GM12878 (cell line): Measurements from ENCODE around the gene NDUFC2. TPM values are rescaled to one million over a fixed set of nuclear protein-coding genes. Genes with fewer than 3 reads are reported as not detected.

Experiments
- ATAC-seq: fragments of 200-7000 bp; cut with Tn5 transposase; 3 replicates; pipeline ENCODE4 v1.9.1; 2020; ENCODE audit warnings: mild to moderate bottlenecking, moderate library complexity
- BruUV-seq: library from RNA; stranded (reverse); fragments of 400-500 nt; replicated peaks from 2 replicates; lab custom pipeline; 2021; lab: Mats Ljungman, UMichigan
- CTCF ChIA-PET: fragments of 300-600 bp; sonication (Branson Sonifier 250); formaldehyde crosslinking; extraction: SDS; loops from one replicate; lab custom pipeline; 2021; ENCODE audit warnings: inconsistent platforms; lab: Yijun Ruan, JAX
- POLR2A ChIA-PET: fragments of 350-600 bp; formaldehyde crosslinking; extraction: SDS; loops from one replicate; lab custom pipeline; 2021; ENCODE audit warnings: inconsistent platforms; lab: Charles Lee
- RAD21 ChIA-PET: fragments of 300-600 bp; sonication (Branson Sonifier 250); formaldehyde crosslinking; loops from one replicate; lab custom pipeline; 2023; ENCODE audit warnings: antibody characterized with exemption; ENCODE audit not compliant: unreplicated experiment; lab: Charles Lee
- SMC1A ChIA-PET: fragments of 300-600 bp; sonication (Branson Sonifier 250); formaldehyde crosslinking; loops from one replicate; lab custom pipeline; 2023; ENCODE audit not compliant: unreplicated experiment, uncharacterized antibody; lab: Charles Lee
- DNase-seq: peaks from one replicate; pipeline ENCODE4 v3.0.0-alpha.2; 2011; ENCODE audit warnings: low read depth, low spot score
- FAIRE-seq: peaks from 3 replicates; lab custom pipeline; 2011; peaks lifted over from hg19 to GRCh38; lab: Jason Lieb, UNC
- H2AFZ ChIP-seq: 2 replicates; pipeline ENCODE4 v1.6.0; 2011; ENCODE audit warnings: low read depth, low read length, control low read depth; ENCODE audit not compliant: control insufficient read depth
- H3K27ac ChIP-seq: 2 replicates; pipeline ENCODE4 v1.5.1; 2011; ENCODE audit warnings: control low read depth; ENCODE audit not compliant: control insufficient read depth, insufficient read depth
- H3K27me3 ChIP-seq, 2 experiments: replicated peaks in 1 of 2; 2 replicates each; pipeline versions ENCODE4 v1.6.0 to v1.6.1; 2011; ENCODE audit warnings: low read length in 1 of 2; ENCODE audit not compliant: control insufficient read depth in 2 of 2, insufficient read depth in 2 of 2
- H3K36me3 ChIP-seq, 2 experiments: 2 replicates each; pipeline ENCODE4 v1.5.1; 2011; ENCODE audit warnings: low read length in 1 of 2; ENCODE audit not compliant: control insufficient read depth in 2 of 2, insufficient read depth in 2 of 2
- H3K4me1 ChIP-seq: 2 replicates; pipeline ENCODE4 v1.6.1; 2011; ENCODE audit warnings: mild to moderate bottlenecking, low read length, moderate library complexity, mixed read lengths; ENCODE audit not compliant: control insufficient read depth, insufficient read depth
- H3K4me2 ChIP-seq: 2 replicates; pipeline ENCODE4 v1.6.0; 2011; ENCODE audit warnings: control low read depth; ENCODE audit not compliant: control insufficient read depth, insufficient read depth
- H3K4me3 ChIP-seq: fragments of 200-600 bp; sonication (generic); 2 replicates; pipeline ENCODE4 v1.5.1; 2016
- H3K79me2 ChIP-seq: 2 replicates; pipeline ENCODE4 v1.6.0; 2011; ENCODE audit warnings: low read length; ENCODE audit not compliant: control insufficient read depth, insufficient read depth
- H3K9ac ChIP-seq: 2 replicates; pipeline ENCODE4 v1.8.0; 2011; ENCODE audit warnings: low read length, control low read depth, mixed read lengths; ENCODE audit not compliant: control insufficient read depth, insufficient read depth
- H3K9me3 ChIP-seq: replicated peaks from 3 replicates; pipeline ENCODE4 v1.5.1; 2011; ENCODE audit warnings: mild to moderate bottlenecking, low read length; ENCODE audit not compliant: control insufficient read depth, insufficient read depth
- H4K20me1 ChIP-seq: 2 replicates; pipeline ENCODE4 v1.6.0; 2011; ENCODE audit not compliant: control insufficient read depth, insufficient read depth
- CREM ChIP-seq: IDR thresholded peaks from 2 replicates; pipeline ENCODE4 v1.6.1; 2014; ENCODE audit warnings: antibody characterized with exemption, low read depth
- HCFC1 ChIP-seq: fragments of 150-350 bp; IDR thresholded peaks from 2 replicates; pipeline ENCODE4 v1.6.1; 2014; ENCODE audit warnings: low read length
- HDAC2 ChIP-seq: fragments of 200-600 bp; sonication (generic); IDR thresholded peaks from 2 replicates; pipeline ENCODE4 v1.6.1; 2017
- NFYB ChIP-seq: IDR thresholded peaks from 2 replicates; pipeline ENCODE4 v1.6.1; 2011; ENCODE audit warnings: low read depth, mild to moderate bottlenecking, low read length, improper control_type of control experiment, moderate library complexity; ENCODE audit not compliant: insufficient read depth
- NR2C2 ChIP-seq: IDR thresholded peaks from 2 replicates; pipeline ENCODE4 v1.6.1; 2011; ENCODE audit warnings: borderline replicate concordance, low read depth; ENCODE audit not compliant: control insufficient read depth, insufficient read length
- TARDBP ChIP-seq: IDR thresholded peaks from 2 replicates; pipeline ENCODE4 v1.6.1; 2016; ENCODE audit warnings: borderline replicate concordance
- WGBS: methylation state at CpG from one replicate; pipeline ENCODE4 v1.1.6; 2016; ENCODE audit warnings: low lambda C conversion rate; ENCODE audit not compliant: insufficient replicate concordance, insufficient coverage; ENCODE audit errors: missing lambda C conversion rate; 5-methylcytosine and 5-hydroxymethylcytosine counted together
- in situ Hi-C: fragments of 300-500 bp; cut with MboI; formaldehyde crosslinking; loops from 9 replicates; pipeline ENCODE4 v1.14.3; 2018; ENCODE audit warnings: mixed read lengths
- intact Hi-C: fragments of 100-400 bp; cut with micrococcal nuclease; formaldehyde crosslinking; loops from one replicate; pipeline ENCODE4 v1.14.2; 2022; ENCODE audit not compliant: unreplicated experiment
- polyA plus RNA-seq, 11 experiments: library from polyadenylated mRNA; depleted of rRNA in 4 of 11; unstranded in 6 of 11; stranded (reverse) in 5 of 11; fragments of >200 nt; fragmentation: Nextera tagmentation in 4 of 11; fragmentation: Illumina TruSeq in 1 of 11; extraction: Ambion mirVana in 4 of 11; extraction: Trizol in 1 of 11; gene quantifications; 1 replicate in 1 of 11; 2 replicates in 10 of 11; pipeline versions ENCODE4 v1.2.1 to v1.2.3, GENCODE V29; 2011 to 2016; ENCODE audit warnings: inconsistent platforms in 2 of 11, missing spikeins in 2 of 11, low read depth in 1 of 11
- total RNA-seq, 4 experiments: library from RNA; depleted of rRNA in 3 of 4; stranded (reverse); fragments of >200 nt in 3 of 4; fragmentation: Illumina TruSeq in 1 of 4; extraction: Trizol in 1 of 4; gene quantifications; 2 replicates each; pipeline versions ENCODE4 v1.2.1 to v1.2.3, GENCODE V29; 2013 to 2021
- TF ChIP-seq, protein P1 (sequence below): fragments of 450-650 bp; IDR thresholded peaks from 2 replicates; pipeline ENCODE4 v1.6.1; 2017; ENCODE audit warnings: mild to moderate bottlenecking, moderate library complexity
- TF ChIP-seq, protein P2 (sequence below): IDR thresholded peaks from 2 replicates; pipeline ENCODE4 v1.6.1; 2012; ENCODE audit warnings: low read depth, low read length, improper control_type of control experiment
- TF ChIP-seq, protein P3 (sequence below): fragments of 450-650 bp; IDR thresholded peaks from 2 replicates; pipeline ENCODE4 v1.6.1; 2017; ENCODE audit warnings: borderline replicate concordance
- TF ChIP-seq, protein P4 (sequence below): fragments of 450-650 bp; IDR thresholded peaks from 2 replicates; pipeline ENCODE4 v1.6.1; 2017; ENCODE audit warnings: mild to moderate bottlenecking, low read depth, inconsistent platforms; ENCODE audit not compliant: poor library complexity, severe bottlenecking

NDUFC2 gene
- total and polyA plus RNA-seq, 10 of the 15 experiments (the other 5 are each of a cell fraction or from before 2014, with no cell fraction given): 103 to 529 (median 192) TPM

DNA sequence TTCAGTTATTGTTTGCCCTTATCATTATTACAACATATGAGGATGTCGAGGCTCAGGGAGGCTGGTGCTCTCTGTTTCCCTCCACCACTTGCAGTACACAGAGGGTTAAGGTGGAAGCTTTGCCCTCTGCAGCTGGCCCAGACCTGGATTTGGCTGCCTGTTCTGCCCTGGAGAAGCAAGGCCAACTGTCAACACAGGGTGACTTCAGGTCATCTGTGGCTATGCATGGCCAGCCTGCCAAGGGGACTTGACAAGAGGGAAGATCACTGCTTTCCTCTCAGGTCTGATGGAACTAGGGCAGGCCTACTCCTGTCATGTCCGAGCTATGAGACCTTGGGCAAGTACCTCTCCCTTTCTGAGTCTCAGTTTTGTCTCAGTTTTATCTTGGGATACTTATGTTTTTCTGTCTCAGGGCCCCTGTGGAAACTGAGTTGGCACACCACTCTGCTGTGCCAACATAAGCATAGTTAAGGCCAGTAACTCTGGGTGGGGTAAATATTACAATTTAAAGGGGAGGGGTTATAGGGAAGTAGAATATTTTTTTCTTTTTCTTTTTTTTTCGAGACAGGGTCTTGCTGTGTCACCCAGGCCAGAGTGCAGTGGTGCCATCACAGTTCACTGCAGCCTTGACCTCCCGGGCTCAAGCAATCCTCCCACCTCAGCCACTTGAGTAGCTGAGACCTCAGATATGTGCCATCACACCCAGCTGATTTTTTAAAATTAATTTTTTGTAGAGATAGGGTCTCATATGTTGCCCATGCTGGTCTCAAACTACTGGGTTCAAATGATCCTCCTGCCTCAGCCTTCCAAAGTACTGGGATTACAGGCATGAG, 18.4 kb downstream of the NDUFC2 start:
- H3K27me3 ChIP-seq: no peaks in the 10 kb centered on the region
- H2AFZ ChIP-seq: no peak overlapping the region
- ChIA-PET SMC1A (no interaction called here), CTCF (interaction anchor here (0.9 to 1.0 kb wide), 2 partner anchors 15 to 16 kb away, joined by 5 read pairs; no protein-coding TSS in a partner anchor), RAD21 (no interaction called here), POLR2A (interaction anchor here (1.0 kb wide), 1 partner anchor 78 kb away, joined by 6 read pairs; the partner anchor contains the start of gene ALG8)
- no peaks in the 10 kb centered on the region for H3K4me1 ChIP-seq
- no peak overlapping the region for H3K4me2 ChIP-seq
- intact Hi-C loops (no loop called here), in situ Hi-C loops (no loop called here)
- no peak overlapping the region for H3K9ac ChIP-seq
- WGBS: 70% methylated on average over 4 of the region's 4 CpGs
- no peaks in the 10 kb centered on the region for H4K20me1 ChIP-seq
- ATAC-seq (no peak; the same call in 2 of the 3 replicates), FAIRE-seq (no peak), DNase-seq (no peak)
- H3K36me3 ChIP-seq: no peaks in the 10 kb centered on the region
- H3K27ac ChIP-seq: no peak overlapping the region
- BruUV-seq: no TSS peak
- H3K79me2 ChIP-seq: no peaks in the 10 kb centered on the region
- H3K4me3 ChIP-seq: no peak overlapping the region
- no peaks in the 10 kb centered on the region for H3K9me3 ChIP-seq
- TF ChIP-seq, protein P1, sequence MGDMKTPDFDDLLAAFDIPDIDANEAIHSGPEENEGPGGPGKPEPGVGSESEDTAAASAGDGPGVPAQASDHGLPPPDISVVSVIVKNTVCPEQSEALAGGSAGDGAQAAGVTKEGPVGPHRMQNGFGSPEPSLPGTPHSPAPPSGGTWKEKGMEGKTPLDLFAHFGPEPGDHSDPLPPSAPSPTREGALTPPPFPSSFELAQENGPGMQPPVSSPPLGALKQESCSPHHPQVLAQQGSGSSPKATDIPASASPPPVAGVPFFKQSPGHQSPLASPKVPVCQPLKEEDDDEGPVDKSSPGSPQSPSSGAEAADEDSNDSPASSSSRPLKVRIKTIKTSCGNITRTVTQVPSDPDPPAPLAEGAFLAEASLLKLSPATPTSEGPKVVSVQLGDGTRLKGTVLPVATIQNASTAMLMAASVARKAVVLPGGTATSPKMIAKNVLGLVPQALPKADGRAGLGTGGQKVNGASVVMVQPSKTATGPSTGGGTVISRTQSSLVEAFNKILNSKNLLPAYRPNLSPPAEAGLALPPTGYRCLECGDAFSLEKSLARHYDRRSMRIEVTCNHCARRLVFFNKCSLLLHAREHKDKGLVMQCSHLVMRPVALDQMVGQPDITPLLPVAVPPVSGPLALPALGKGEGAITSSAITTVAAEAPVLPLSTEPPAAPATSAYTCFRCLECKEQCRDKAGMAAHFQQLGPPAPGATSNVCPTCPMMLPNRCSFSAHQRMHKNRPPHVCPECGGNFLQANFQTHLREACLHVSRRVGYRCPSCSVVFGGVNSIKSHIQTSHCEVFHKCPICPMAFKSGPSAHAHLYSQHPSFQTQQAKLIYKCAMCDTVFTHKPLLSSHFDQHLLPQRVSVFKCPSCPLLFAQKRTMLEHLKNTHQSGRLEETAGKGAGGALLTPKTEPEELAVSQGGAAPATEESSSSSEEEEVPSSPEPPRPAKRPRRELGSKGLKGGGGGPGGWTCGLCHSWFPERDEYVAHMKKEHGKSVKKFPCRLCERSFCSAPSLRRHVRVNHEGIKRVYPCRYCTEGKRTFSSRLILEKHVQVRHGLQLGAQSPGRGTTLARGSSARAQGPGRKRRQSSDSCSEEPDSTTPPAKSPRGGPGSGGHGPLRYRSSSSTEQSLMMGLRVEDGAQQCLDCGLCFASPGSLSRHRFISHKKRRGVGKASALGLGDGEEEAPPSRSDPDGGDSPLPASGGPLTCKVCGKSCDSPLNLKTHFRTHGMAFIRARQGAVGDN: no peak
- TF ChIP-seq TARDBP (no peak), NR2C2 (no peak), HCFC1 (no peak), HDAC2 (no peak), NFYB (no peak), CREM (no peak)
- TF ChIP-seq, protein P2, sequence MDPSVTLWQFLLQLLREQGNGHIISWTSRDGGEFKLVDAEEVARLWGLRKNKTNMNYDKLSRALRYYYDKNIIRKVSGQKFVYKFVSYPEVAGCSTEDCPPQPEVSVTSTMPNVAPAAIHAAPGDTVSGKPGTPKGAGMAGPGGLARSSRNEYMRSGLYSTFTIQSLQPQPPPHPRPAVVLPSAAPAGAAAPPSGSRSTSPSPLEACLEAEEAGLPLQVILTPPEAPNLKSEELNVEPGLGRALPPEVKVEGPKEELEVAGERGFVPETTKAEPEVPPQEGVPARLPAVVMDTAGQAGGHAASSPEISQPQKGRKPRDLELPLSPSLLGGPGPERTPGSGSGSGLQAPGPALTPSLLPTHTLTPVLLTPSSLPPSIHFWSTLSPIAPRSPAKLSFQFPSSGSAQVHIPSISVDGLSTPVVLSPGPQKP: no peak
- TF ChIP-seq, protein P3, sequence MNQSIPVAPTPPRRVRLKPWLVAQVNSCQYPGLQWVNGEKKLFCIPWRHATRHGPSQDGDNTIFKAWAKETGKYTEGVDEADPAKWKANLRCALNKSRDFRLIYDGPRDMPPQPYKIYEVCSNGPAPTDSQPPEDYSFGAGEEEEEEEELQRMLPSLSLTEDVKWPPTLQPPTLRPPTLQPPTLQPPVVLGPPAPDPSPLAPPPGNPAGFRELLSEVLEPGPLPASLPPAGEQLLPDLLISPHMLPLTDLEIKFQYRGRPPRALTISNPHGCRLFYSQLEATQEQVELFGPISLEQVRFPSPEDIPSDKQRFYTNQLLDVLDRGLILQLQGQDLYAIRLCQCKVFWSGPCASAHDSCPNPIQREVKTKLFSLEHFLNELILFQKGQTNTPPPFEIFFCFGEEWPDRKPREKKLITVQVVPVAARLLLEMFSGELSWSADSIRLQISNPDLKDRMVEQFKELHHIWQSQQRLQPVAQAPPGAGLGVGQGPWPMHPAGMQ: no peak
- TF ChIP-seq, protein P4, sequence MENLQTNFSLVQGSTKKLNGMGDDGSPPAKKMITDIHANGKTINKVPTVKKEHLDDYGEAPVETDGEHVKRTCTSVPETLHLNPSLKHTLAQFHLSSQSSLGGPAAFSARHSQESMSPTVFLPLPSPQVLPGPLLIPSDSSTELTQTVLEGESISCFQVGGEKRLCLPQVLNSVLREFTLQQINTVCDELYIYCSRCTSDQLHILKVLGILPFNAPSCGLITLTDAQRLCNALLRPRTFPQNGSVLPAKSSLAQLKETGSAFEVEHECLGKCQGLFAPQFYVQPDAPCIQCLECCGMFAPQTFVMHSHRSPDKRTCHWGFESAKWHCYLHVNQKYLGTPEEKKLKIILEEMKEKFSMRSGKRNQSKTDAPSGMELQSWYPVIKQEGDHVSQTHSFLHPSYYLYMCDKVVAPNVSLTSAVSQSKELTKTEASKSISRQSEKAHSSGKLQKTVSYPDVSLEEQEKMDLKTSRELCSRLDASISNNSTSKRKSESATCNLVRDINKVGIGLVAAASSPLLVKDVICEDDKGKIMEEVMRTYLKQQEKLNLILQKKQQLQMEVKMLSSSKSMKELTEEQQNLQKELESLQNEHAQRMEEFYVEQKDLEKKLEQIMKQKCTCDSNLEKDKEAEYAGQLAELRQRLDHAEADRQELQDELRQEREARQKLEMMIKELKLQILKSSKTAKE: no peak
